C4-2B (cell line): Measurements from ENCODE around the gene TULP1.

Source experiments
- CTCF ChIP-seq: fragments of 450-650 bp; conservative IDR thresholded peaks from 2 replicates; pipeline ENCODE4 v1.5.1; 2017; ENCODE audit warnings: mild to moderate bottlenecking
- ZFX ChIP-seq: fragments of 450-650 bp; IDR thresholded peaks from 2 replicates; pipeline ENCODE4 v1.6.1; 2017

- TF ChIP-seq CTCF: no peak
- no peak for TF ChIP-seq ZFX
Observed at GRCh38 chr6:35470663-35471120, 42.0 kb downstream of the TULP1 start.
